GM21723 (cell line): ENCODE measurements around the gene AP1S3.

Experiments used
- ATAC-seq: cut with Tn5 transposase; IDR thresholded peaks from one replicate; pipeline ENCODE4 v1.9.1; 2021; ENCODE audit warnings: mild to moderate bottlenecking, moderate library complexity; ENCODE audit not compliant: unreplicated experiment

Gene AP1S3

DNA sequence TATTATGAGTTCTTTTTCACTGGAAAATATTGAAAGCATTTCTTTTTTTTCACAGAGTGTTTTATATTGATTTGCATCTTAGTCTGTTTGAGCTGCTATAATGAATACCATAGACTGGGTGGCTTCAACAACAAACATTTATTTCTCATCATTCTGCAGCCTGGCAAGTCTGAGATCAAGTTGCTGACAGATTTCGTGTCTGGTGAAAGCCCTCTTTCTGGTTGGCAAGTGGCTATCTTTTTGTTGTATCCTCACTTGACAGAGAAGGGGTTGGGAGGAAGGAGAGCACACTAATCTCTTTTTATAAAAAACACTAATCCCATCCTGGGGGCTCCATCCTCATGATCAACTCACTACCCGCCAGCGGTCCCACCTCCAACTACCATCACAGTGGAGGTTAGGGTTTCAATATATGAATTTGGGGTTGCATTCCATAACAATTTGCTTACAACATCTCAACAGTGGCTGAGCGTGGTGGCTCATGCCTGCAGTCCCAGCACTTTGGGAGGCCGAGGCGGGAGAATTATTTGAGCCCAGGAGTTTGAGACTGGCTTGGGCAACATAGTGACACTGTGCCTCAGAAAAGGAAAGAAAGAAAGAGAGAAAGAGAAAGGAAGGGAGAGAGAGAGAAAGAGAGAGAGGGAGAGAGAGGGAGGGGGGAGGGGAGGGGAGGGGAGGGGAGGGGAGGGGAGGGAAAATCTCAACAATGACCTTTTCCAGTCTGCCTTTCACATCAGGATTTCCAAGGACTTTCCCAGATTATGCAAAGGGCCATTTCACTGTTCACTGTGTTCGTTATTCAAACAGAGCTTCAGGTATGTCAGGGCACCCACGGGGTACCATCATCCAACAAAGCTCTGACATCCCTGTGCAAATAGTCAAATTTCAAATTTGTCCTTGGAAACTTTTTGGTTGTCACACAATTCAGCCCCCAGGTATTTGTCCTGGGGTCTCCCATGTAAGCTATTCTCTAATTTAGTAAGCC lies 111.1 kb downstream of the AP1S3 start:
- ATAC-seq: no peak

DNA sequence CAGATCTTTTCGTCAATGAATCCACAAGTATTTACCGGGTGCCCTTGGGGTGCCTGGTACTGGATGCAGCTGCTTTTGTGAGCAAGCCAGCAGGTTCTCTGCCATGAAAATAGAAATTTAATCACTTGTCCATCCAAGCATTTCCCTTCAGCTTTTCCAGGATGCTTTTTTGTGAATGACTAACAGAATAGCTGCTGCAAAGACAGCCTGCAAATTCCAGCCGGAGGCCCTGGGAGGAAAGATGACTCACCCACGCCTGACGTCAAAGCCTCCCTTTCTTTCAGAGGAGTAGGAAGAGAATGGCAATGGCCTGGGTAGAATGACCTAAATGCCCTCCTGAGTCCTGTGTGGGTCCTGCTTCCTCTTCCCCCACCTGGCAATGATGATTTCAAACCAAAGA lies 111.9 kb downstream of the AP1S3 start:
- ATAC-seq: no peak

DNA sequence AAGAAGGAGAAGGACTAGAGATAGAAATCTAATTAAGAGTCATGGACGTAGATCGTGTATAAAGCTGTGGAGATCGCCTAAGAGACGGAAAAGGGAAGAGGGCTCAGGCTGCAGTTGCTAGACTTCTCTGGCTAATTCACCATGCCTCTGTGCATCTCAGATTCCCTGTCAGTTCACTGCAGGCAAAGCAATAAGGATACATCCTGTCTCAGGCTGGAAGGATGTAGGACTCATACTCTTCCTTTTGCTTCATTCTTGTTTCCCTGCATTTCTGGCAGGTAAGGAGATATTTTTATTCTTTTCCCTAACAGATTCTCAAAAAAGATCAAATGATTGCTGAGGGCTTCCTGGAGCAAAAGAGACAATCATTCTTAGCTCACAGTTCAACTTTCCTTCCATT lies 112.5 kb downstream of the AP1S3 start:
- no peak for ATAC-seq

DNA sequence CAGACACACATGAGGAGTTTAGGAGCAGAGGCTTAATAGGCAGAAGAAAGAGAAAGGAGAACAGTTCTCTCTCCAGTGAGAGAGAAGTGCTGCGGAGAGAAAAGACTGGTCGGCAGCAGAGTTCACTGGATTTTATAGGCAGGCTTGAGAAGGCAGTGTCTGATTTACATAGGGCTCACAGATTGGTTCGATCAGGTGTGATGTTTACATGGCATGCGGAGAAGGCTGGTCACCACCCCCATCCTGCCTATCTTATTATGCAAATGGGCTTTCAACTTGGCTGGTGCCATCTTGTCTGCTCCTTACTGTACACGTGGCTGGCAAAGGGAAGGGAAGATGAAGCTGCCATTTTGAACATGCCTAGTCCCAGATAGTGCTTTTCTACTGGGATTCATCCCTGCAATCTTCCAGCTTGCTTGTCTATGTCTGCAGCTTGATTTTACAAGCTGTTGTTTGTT lies 113.4 kb downstream of the AP1S3 start:
- ATAC-seq: no peak

DNA sequence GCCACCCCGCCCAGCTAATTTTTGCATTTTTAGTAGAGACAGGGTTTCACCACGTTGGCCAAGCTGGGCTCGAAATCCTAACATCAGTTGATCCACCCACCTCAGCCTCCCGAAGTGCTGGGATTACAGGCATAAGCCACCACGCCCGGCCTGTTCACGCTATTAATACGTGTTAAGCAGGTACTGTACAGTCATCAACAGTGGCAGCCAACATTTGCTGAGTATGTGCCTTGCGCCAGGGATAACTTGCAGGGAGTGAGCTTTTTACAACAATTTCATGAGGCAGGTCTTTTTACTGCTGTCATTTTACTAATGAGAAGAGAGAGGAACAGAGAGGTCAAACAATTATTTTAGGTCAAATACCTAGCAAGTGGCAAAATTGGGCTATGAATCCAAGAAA lies 115.2 kb downstream of the AP1S3 start:
- no peak for ATAC-seq

DNA sequence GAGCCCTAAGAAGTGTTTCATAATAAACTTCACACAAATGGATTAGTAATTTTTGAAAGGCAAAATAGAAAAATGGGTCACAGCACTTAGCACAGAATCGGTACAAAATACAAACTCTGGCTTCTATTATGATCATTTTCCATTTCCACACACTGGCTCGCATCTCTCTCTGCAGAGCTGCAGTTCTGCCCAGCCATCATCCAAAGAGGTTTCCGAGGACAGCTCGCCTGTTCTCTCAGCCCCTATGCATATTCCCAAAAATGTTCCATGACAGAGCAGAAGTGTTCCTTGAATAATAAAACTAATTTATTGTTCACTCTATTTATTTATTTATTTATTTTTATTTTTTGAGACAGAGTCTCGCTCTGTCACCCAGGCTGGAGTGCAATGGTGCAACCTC lies 115.6 kb downstream of the AP1S3 start:
- ATAC-seq: no peak

DNA sequence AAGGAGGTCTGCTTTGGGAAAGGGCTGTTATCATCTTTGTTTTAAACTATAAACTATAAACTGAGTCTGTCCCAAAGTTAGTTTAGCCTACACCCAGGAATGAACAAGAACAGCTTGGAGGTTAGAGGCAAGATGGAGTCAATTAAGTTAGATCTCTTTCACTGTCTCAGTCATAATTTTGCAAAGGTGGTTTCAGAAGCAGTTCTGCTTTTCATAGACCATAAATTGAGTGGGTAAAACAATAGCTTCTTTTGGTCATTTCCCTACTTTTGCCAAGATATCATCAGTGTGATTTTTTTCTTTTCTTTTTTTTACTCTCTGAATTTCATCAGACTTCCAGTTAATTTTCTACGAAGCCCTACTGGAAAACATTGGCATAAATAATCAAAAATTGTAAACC lies 117.0 kb downstream of the AP1S3 start:
- no peak for ATAC-seq

DNA sequence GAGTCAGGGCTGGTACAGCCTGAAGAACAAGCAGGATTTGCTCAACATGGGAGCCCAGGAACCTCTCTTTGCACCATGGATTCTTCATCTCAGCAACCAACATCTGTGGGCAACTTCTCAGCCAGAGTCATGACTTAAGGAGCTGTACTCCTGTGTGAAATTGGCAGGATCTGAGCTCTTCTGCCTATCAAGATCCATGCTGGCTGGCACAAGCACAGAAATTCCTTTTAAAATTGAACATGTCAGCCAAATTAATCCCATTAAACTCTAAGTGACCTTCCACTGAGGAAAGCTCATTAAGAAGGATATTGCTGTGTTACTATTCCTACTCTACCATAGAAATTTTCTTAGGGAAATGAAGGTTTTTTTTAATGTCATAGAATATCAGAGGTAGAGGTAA lies 124.7 kb downstream of the AP1S3 start:
- no peak for ATAC-seq

DNA sequence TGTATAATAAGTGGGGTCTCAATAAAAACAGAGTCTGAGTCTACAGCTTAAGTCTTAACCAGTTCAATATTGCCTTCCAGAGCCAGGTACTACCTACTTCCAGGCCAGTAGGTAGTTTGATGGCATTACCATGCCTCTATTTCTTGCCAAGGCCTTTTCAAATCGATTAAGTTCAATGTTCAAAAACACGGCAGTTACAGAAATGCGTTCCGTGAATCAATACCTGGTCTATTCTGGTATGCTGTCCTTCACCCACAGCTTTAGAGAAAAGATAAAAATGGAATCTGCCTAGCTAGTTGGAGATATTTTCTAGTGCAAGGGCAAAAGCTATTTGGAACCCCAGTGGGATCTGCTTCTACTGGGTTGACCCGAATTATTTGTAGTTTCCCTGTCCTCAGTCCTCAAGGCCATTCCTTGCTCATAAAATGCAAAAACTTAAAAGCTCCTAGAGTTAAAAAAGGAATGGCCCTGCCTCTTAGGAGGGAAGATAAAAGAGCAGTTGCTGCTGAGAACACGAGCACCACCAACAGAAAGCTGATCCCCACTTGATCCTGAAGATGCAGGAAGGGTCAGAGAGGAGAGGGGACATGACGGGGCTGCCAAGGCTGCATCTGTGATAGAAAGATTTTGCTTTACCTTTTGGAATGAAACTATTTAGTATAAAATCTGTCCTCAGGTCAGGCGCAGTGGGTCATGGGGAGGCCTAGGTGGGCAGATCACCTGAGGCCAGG lies 125.6 kb downstream of the AP1S3 start:
- ATAC-seq: no peak
